Spinal cord (tissue), 10 donors: ENCODE results near the gene IL3RA. TPM values are rescaled to one million over a fixed set of nuclear protein-coding genes. Genes with fewer than 3 reads are reported as not detected.
"Not testable (repeated sequence)": the region's sequence is repeated elsewhere in the genome, so short reads cannot be mapped to it uniquely, and the experiment has no call there.

Experiments used
- DNase-seq, 6 donors: peaks; one replicate each; pipeline versions ENCODE4 v3.0.0 to v3.0.0-alpha.2; 2013 to 2015; ENCODE audit warnings: low spot score in 6 of 6, low read depth in 4 of 6
- H3K27ac ChIP-seq: one replicate; pipeline ENCODE4 v1.5.1; 2013; ENCODE audit warnings: low read depth, low read length, control low read depth
- H3K27me3 ChIP-seq: one replicate; pipeline ENCODE4 v1.6.1; 2013; ENCODE audit warnings: low read length; ENCODE audit not compliant: control insufficient read depth, insufficient read depth
- H3K36me3 ChIP-seq: one replicate; pipeline ENCODE4 v1.6.1; 2013; ENCODE audit warnings: low read length; ENCODE audit not compliant: control insufficient read depth, insufficient read depth
- H3K4me1 ChIP-seq: one replicate; pipeline ENCODE4 v1.6.1; 2013; ENCODE audit warnings: low read length; ENCODE audit not compliant: control insufficient read depth, insufficient read depth
- H3K4me3 ChIP-seq: one replicate; pipeline ENCODE4 v1.5.1; 2013; ENCODE audit warnings: low read depth, low read length, control low read depth
- H3K9me3 ChIP-seq: one replicate; pipeline ENCODE4 v1.6.1; 2013; ENCODE audit warnings: low read length; ENCODE audit not compliant: control insufficient read depth, insufficient read depth
- WGBS: methylation state at CpG from one replicate; pipeline ENCODE4 v1.1.5; 2013; ENCODE audit warnings: missing lambda C conversion rate; ENCODE audit not compliant: insufficient coverage; 5-methylcytosine and 5-hydroxymethylcytosine counted together
- polyA plus RNA-seq, 2 donors: library from polyadenylated mRNA; unstranded; fragments of 120-200 nt; gene quantifications; one replicate each; pipeline ENCODE4 v1.2.1, GENCODE V29; 2013; ENCODE audit not compliant: insufficient read length in 2 of 2
- total RNA-seq, 2 donors: library from RNA; depleted of rRNA in 1 of 2; stranded (reverse); fragments of 120-200 nt in 1 of 2; fragments of >200 nt in 1 of 2; gene quantifications; one replicate each; pipeline versions ENCODE4 v1.2.3 to v1.2.4, GENCODE V29; 2013 to 2014
- donor health status: healthy.

The IL3RA gene
- total and polyA plus RNA-seq, 4 donors: 3.8 to 30.0 (median 12.5) TPM

DNA sequence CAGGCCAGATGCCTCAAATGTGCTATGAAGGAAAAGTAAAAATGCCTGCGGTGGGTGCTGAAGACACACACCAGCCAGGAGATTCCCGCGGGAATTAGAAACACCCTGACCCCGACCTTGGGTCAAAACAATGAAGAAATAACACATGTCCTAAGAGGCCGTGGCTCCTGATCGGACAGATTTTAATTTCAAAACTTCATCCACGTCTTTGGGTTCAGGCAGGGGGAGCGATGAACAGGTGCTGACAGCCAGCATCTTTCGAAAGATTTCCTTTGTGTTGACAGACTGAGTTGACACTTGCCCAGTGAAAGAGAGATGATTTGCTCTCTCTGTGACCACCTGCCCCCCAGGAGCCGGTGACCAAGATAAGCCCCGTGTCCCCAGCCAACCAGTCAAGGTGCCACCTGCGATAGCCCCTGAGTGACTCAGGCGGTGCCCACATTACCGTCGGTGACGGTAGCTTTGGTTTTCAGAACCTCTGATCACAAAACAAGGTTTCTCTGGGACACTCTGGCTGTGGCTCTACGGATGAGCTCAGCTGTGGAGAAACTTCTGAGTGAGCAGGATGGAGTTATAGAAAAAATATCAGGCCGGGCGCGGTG, 11.0 kb upstream of the IL3RA start:
- Histone ChIP-seq H3K4me1 (no peaks in the 10 kb centered on the region), H3K27me3 (no peaks in the 10 kb centered on the region), H3K4me3 (no peak overlapping the region), H3K9me3 (no peaks in the 10 kb centered on the region), H3K36me3 (no peaks in the 10 kb centered on the region), H3K27ac (no peak overlapping the region)
- WGBS: 74% methylated on average over 20 of the region's 20 CpGs
- DNase-seq: no peak

DNA sequence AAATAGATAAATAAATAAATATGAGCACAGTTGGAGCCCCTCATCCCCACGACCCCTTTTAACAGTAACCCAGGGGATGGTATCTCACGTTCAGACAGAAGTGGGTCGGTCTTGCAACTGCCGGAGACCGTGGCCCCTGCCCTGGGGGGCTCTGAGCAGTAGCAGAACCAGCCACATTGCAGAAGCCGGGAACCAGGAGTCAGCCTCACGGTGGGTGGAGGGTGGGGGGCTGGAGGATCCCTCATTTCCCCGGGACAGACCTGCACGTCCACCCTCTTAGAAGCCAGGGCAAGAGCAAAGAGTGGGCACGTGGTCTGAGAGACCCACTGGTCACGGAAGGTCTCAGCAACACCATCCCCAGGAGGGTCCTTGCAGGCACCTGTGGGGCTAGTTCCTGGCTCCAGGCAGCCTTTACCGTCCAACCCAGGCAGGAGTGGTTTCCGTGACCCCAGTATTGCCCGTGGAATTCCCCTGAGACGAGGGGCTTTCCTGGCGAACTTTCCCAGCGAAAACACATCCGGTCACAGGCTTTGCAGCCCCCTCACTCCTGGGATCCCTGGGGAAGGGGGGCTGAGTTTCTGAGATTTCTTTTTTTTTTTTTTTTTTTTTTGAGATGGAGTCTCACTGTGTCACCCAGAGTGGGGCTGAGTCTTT, 8.8 kb upstream of the IL3RA start:
- no peaks in the 10 kb centered on the region for H3K36me3 ChIP-seq
- H3K27me3 ChIP-seq: no peaks in the 10 kb centered on the region
- no peaks in the 10 kb centered on the region for H3K9me3 ChIP-seq
- H3K4me1 ChIP-seq: no peaks in the 10 kb centered on the region
- H3K27ac ChIP-seq: no peak overlapping the region
- no peak for DNase-seq
- WGBS: 80% methylated on average over 12 of the region's 18 CpGs
- no peak overlapping the region for H3K4me3 ChIP-seq

DNA sequence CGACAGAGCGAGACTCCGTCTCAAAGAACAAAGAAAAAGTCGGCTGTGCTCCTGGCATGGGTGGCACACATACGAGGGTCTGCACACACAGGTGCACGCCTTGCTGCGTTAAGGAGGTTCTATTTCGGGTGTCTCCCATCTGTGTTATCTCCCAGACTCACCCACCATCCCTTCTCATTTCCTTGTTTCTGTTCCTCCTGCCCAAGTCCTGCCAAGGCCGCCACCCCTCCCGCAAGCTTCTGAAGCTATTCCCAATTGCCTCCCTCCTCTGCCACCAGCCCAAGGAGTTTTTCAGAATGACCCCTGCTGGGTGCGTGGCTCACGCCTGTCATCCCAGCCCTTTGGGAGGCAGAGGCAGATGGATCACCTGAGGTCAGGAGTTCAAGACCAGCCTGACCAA, 6.0 kb upstream of the IL3RA start:
- H3K27ac ChIP-seq: no peak overlapping the region
- H3K4me1 ChIP-seq: no peaks in the 10 kb centered on the region
- H3K27me3 ChIP-seq: no peaks in the 10 kb centered on the region
- H3K9me3 ChIP-seq: no peaks in the 10 kb centered on the region
- no peak for DNase-seq
- 83% methylated on average over 12 of the region's 12 CpGs for WGBS
- no peaks in the 10 kb centered on the region for H3K36me3 ChIP-seq
- no peak overlapping the region for H3K4me3 ChIP-seq

DNA sequence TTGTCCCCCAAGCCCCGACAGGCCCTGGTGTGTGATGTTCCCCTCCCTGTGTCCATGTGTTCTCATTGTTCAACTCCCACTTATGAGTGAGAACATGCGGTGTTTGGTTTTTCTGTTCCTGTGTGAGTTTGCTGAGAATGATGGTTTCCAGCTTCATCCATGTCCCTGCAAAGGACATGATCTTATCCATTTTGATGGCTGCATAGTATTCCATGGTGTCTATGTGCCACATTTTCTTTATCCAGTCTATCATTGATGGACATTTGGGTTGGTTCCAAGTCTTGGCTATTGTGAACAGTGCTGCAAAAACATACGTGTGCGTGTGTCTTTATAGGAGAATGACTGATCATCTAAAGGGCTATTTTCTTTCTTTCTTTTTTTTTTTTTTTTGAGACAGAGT, 4.2 kb upstream of the IL3RA start:
- H3K9me3 ChIP-seq, H3K36me3 ChIP-seq, H3K4me1 ChIP-seq, H3K4me3 ChIP-seq, H3K27ac ChIP-seq, DNase-seq, H3K27me3 ChIP-seq: not testable (repeated sequence)
- WGBS: 80% methylated on average over 1 of the region's 4 CpGs

DNA sequence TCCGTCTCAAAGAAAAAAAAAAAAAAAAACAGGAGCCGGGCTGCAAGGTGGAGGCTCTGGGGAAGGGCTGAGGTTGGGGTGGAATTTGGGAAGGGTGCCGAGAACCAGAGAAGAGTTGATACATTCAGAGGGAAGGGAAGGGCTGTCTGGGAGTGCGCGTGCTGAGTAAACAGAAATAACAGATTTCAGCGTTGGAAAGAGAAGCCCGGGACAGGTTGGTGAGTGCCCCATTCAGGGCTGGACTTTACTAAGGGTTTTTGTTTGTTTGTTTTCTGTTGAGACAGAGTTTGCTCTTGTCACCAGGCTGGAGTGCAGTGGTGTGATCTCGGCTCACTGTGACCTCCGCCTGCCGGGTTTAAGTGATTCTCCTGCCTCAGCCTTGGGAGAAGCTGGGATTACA, 1.7 kb upstream of the IL3RA start:
- 63% methylated on average over 9 of the region's 10 CpGs for WGBS
- H3K4me1 ChIP-seq: no peaks in the 10 kb centered on the region
- H3K36me3 ChIP-seq: peaks cover 10% of the 10 kb centered on the region

DNA sequence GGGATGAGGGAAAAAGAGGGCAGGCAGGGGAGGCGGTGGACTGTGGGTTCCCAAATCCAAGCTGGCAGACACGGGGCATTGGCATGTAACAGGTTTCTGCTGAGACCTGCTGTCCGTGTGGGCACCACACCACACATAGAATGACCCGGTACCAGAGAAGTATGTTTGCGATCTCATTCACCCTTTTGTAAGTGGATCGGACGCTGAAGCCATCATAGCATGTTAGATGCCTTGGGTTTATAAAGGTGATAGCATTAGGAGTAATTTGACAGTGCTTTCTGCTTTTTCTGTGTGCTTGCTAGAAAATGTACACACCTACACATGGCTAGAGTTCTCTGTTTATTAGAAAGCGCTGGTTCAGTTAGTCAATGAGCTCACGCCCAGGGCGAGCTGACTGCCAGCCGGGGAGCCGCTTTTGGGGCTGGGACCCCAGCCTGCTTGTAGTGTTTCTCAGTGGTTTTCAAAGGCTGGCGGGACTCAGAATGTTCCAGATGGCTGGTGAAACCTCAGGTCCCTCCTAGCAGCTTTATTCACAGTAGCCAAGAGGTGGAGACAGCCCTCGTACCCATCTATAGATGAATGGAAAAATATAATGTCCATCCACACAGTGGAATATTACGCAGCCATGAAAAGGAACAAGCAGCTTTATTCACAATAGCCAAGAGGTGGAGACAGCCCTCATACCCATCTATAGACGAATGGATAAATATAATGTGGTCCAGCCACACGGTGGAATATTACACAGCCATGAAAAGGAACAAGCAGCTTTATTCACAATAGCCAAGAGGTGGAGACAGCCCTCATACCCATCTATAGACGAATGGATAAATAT, 579 bp downstream of the IL3RA start:
- WGBS: 74% methylated on average over 7 of the region's 18 CpGs
- H3K27ac ChIP-seq: no peak overlapping the region
- peaks cover 20% of the 10 kb centered on the region for H3K36me3 ChIP-seq
- no peak for DNase-seq
- peaks cover 1% of the 10 kb centered on the region for H3K9me3 ChIP-seq
- peak overlapping the region; percentile 19 for H3K4me3 ChIP-seq
- no peaks in the 10 kb centered on the region for H3K4me1 ChIP-seq
- H3K27me3 ChIP-seq: no peaks in the 10 kb centered on the region

More for the DNA sequence above, 1.7 kb upstream of the IL3RA start:
- H3K4me3 ChIP-seq: no peak overlapping the region
- no peaks in the 10 kb centered on the region for H3K9me3 ChIP-seq
- DNase-seq: no peak
- H3K27ac ChIP-seq: no peak overlapping the region
- no peaks in the 10 kb centered on the region for H3K27me3 ChIP-seq

DNA sequence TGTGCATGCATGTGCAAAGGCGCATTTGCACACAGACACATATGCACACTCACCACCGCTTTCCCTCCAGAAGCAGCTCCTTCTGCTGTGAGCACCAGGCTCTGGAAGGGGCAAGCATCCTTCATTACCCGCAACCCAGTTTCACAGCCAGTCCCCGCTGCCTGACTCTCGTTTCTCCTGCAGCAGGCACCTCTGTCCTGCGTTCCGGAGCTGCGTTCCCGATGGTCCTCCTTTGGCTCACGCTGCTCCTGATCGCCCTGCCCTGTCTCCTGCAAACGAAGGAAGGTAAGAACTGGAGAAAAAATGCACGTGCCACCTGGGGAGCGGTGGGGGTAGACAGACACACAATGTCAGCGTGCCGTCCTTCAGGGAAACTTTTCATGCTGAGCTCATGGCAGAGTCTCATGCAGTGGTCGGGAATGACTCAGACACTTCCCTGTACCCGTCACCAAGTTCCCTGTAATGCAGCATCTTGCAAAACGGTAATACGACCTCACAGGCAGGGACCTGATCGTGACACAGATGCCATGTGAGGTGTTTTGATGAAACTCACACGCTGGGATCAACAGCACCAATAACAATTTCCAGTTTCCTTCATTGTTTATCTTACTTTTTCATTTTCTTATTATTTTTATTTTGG, 5.1 kb downstream of the IL3RA start:
- no peak overlapping the region for H3K4me3 ChIP-seq
- no peak overlapping the region for H3K27ac ChIP-seq
- 90% methylated on average over 17 of the region's 22 CpGs for WGBS
- peaks cover 1% of the 10 kb centered on the region for H3K9me3 ChIP-seq
- no peaks in the 10 kb centered on the region for H3K4me1 ChIP-seq
- no peak for DNase-seq
- peaks cover 25% of the 10 kb centered on the region for H3K36me3 ChIP-seq
- H3K27me3 ChIP-seq: no peaks in the 10 kb centered on the region

DNA sequence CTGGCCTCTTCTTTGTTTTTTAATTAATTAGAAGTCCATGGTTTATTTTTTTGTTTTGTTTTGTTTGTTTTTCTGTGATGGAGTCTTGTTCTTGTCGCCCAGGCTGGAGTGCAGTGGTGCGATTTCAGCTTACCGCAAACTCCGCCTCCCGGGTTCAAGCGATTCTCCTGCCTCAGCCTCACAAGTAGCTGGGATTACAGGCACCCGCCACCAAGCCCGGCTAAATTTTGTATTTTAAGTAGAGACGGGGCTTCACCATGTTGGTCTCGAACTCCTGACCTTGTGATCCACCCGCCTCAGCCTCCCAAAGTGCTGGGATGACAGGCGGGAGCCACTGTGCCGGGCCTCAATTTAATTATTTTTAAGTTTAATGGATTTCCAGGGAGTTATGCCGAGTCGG, 13.0 kb downstream of the IL3RA start:
- H3K27ac ChIP-seq, H3K4me1 ChIP-seq, H3K27me3 ChIP-seq, DNase-seq, H3K9me3 ChIP-seq, H3K4me3 ChIP-seq: not testable (repeated sequence)
- peaks cover 26% of the 10 kb centered on the region for H3K36me3 ChIP-seq
- 93% methylated on average over 10 of the region's 15 CpGs for WGBS

DNA sequence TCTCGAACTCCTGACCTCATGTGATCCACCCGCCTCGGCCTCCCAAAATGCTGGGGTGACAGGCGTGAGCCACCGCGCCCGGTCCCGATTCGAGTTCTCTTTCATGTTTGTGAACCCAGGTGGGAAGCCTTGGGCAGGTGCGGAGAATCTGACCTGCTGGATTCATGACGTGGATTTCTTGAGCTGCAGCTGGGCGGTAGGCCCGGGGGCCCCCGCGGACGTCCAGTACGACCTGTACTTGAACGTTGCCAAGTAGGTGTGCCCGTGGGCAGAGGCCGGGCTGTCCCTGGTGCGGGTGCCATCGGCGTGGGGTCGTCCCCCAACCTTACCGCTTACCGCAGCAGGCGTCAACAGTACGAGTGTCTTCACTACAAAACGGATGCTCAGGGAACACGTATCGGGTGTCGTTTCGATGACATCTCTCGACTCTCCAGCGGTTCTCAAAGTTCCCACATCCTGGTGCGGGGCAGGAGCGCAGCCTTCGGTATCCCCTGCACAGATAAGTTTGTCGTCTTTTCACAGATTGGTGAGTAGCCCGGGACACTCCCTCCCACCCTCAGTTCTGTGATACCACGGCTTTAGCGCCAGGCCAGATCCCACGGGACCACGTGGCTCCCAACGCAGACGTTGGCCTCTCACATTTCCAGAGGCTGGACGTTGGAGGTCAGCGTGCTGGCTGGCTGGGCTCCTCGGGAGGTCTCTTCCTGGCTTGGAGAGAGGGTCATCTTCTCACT, 15.6 kb downstream of the IL3RA start:
- Histone ChIP-seq H3K27me3 (no peaks in the 10 kb centered on the region), H3K36me3 (peaks cover 32% of the 10 kb centered on the region), H3K4me3 (no peak overlapping the region), H3K27ac (no peak overlapping the region), H3K9me3 (no peaks in the 10 kb centered on the region), H3K4me1 (peaks cover 6% of the 10 kb centered on the region)
- WGBS: 94% methylated on average over 44 of the region's 49 CpGs
- no peak for DNase-seq
